Measurements from ENCODE around the gene TNXB. TPM values are rescaled to one million over a fixed set of nuclear protein-coding genes. Genes with fewer than 3 reads are reported as not detected.
A peak's percentile ranks its signal among the peaks of the same experiment; 100 is the strongest.

TNXB gene
- total and polyA plus RNA-seq, 7 donors: 7.0 to 26.1 (median 14.5) TPM

- peak overlapping the region; percentile 89 for H3K27ac ChIP-seq
- intact Hi-C loops (cut with DNase I): loop anchor here (2.0 to 5.0 kb wide), 3 partner anchors 47 to 1158 kb away; partner anchors contain the start of genes AGPAT1 (in 2 of the 2), PFDN6 (in 1 of the 2), RNF5 (in 1 of the 2) and WDR46 (in 1 of the 2)
- no peaks in the 10 kb centered on the region for H3K9me3 ChIP-seq
- TF ChIP-seq, protein P1, sequence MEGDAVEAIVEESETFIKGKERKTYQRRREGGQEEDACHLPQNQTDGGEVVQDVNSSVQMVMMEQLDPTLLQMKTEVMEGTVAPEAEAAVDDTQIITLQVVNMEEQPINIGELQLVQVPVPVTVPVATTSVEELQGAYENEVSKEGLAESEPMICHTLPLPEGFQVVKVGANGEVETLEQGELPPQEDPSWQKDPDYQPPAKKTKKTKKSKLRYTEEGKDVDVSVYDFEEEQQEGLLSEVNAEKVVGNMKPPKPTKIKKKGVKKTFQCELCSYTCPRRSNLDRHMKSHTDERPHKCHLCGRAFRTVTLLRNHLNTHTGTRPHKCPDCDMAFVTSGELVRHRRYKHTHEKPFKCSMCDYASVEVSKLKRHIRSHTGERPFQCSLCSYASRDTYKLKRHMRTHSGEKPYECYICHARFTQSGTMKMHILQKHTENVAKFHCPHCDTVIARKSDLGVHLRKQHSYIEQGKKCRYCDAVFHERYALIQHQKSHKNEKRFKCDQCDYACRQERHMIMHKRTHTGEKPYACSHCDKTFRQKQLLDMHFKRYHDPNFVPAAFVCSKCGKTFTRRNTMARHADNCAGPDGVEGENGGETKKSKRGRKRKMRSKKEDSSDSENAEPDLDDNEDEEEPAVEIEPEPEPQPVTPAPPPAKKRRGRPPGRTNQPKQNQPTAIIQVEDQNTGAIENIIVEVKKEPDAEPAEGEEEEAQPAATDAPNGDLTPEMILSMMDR (IDR thresholded peaks at IDR 0.05): no peak
- 26 to 32% (median 27%) methylated on average over 22 of the region's 22 CpGs for WGBS, 3 donors
- H3K27me3 ChIP-seq (ENCODE audit: insufficient read depth in 3 of 3, low read length in 2 of 3): no peaks in the 10 kb centered on the region
- ATAC-seq: peak in 3 of 4 donors; percentile 49 to 69 (median 51)
- peaks cover under 1 to 28% of the 10 kb centered on the region in 2 donors for H3K36me3 ChIP-seq (ENCODE audit: insufficient read depth in 1 of 2, low read depth in 1 of 2)
- peaks cover 26% of the 10 kb centered on the region for H3K4me1 ChIP-seq
- peak in 1 of 2 donors; percentile 10 for DNase-seq
- H3K4me3 ChIP-seq: peak overlapping the region; percentile 95
Observed at GRCh38 chr6:32129297-32130088, 20.4 kb upstream of the TNXB start.

DNA sequence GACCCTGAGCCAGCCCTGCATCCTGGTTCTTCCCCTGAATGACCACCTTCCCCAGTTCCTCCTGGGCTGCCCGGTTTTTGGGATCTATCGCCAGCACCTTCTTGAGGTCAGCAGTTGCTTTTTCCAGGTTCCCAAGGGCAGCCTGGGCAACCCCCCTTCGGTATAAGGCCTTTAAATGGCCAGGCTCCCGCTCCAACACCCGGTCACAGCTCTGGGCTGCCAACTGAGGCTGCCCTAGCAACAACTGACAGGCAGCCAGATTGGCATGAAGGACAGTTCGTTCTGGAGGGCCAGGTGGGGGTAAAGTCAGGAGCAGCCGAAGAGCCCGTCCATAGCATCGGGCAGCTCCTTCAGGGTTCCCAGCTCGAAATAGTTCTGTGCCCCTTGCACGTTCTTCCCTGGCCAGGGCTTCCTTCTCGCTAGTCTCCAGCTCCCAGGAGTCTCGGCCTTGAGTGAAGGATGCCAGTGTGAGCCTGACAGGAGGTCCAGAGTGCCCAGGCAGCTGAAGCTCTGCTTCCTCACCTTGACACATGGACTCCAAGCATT is 19.7 kb upstream of the TNXB start:
- Histone ChIP-seq H3K4me3 (peak overlapping the region; percentile 95), H3K9me3 (no peaks in the 10 kb centered on the region), H3K27ac (peak overlapping the region; percentile 89), H3K4me1 (peaks cover 26% of the 10 kb centered on the region), H3K36me3 (ENCODE audit: insufficient read depth in 1 of 2, low read depth in 1 of 2) (peaks cover 4 to 35% of the 10 kb centered on the region in 2 donors), H3K27me3 (ENCODE audit: insufficient read depth in 3 of 3, low read length in 2 of 3) (no peaks in the 10 kb centered on the region)
- DNase-seq (no peak), ATAC-seq (no peak)
- intact Hi-C loops (cut with DNase I): loop anchor here (2.0 to 5.0 kb wide), 3 partner anchors 48 to 1158 kb away; partner anchors contain the start of genes AGPAT1 (in 2 of the 2), PFDN6 (in 1 of the 2), RNF5 (in 1 of the 2) and WDR46 (in 1 of the 2)
- TF ChIP-seq, protein P1 (IDR thresholded peaks at IDR 0.05): no peak
- 63 to 74% (median 70%) methylated on average over 13 of the region's 13 CpGs for WGBS, 3 donors

GRCh38 chr6:32127717-32128592 is 18.8 kb upstream of the TNXB start, which contains the start of gene ATF6B:
Gene ATF6B, minus strand, starts transcription at chr6:32128246. Its CDS starts 39 bp downstream, at chr6:32128207.
- no peaks in the 10 kb centered on the region for H3K27me3 ChIP-seq (ENCODE audit: insufficient read depth in 3 of 3, low read length in 2 of 3)
- WGBS, 3 donors: 0 to 1% (median 0%) methylated on average over 44 of the region's 44 CpGs
- peak within 1 kb of the TSS; percentile 89 for H3K27ac ChIP-seq
- peak within 1 kb of the TSS; percentile 95 for H3K4me3 ChIP-seq
- no peaks in the 10 kb centered on the region for H3K9me3 ChIP-seq
- intact Hi-C loops (cut with DNase I): loop anchor here (2.0 to 5.0 kb wide), 3 partner anchors 49 to 1159 kb away; partner anchors contain the start of genes AGPAT1 (in 2 of the 2), PFDN6 (in 1 of the 2), RNF5 (in 1 of the 2) and WDR46 (in 1 of the 2)
- peaks cover 4 to 43% of the 10 kb centered on the region in 2 donors for H3K36me3 ChIP-seq (ENCODE audit: insufficient read depth in 1 of 2, low read depth in 1 of 2)
- peak; percentile 99 for DNase-seq
- peak; percentile 92 to 96 (median 96) for ATAC-seq
- H3K4me1 ChIP-seq: peaks cover 26% of the 10 kb centered on the region
- TF ChIP-seq, protein P1 (IDR thresholded peaks at IDR 0.05): no peak

DNA sequence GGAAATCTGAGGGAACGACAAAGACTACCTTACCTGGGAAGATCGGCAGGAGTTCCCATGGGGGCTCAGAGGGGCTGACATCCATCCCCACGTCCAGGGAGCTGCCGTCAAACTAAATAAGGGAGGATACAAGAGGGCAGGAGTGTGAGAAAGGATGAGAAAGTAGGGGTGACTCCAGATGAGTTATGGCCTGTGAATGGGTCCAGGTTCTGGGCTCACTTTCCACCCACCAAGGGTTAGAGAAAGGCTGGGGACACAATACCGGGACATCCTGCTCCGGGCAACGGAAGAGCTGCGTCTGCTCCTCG is 18.2 kb upstream of the TNXB start:
- peak overlapping the region; percentile 86 for H3K27ac ChIP-seq
- no peaks in the 10 kb centered on the region for H3K9me3 ChIP-seq
- peak overlapping the region; percentile 95 for H3K4me3 ChIP-seq
- ATAC-seq: no peak
- no peaks in the 10 kb centered on the region for H3K27me3 ChIP-seq (ENCODE audit: insufficient read depth in 3 of 3, low read length in 2 of 3)
- intact Hi-C loops (cut with DNase I): loop anchor here (5.0 kb wide), 2 partner anchors 50 to 1160 kb away; partner anchors contain the start of genes AGPAT1 (in 1 of the 2), PFDN6 (in 1 of the 2), RNF5 (in 1 of the 2) and WDR46 (in 1 of the 2)
- DNase-seq: no peak
- H3K4me1 ChIP-seq: peaks cover 26% of the 10 kb centered on the region
- H3K36me3 ChIP-seq (ENCODE audit: insufficient read depth in 1 of 2, low read depth in 1 of 2): peaks cover 4 to 48% of the 10 kb centered on the region in 2 donors
- 3 to 5% (median 3%) methylated on average over 8 to 9 of the region's 9 CpGs for WGBS, 3 donors
- TF ChIP-seq, protein P1 (IDR thresholded peaks at IDR 0.05): no peak
